HG02759 (cell line): ENCODE measurements around the gene MAD1L1.
"Not testable (repeated sequence)": the region's sequence is repeated elsewhere in the genome, so short reads cannot be mapped to it uniquely, and the experiment has no call there.

ENCODE experiments used
- ATAC-seq: cut with Tn5 transposase; IDR thresholded peaks from one replicate; pipeline ENCODE4 v1.9.1; 2021; ENCODE audit warnings: mild to moderate bottlenecking, moderate library complexity; ENCODE audit not compliant: unreplicated experiment

The MAD1L1 gene

DNA sequence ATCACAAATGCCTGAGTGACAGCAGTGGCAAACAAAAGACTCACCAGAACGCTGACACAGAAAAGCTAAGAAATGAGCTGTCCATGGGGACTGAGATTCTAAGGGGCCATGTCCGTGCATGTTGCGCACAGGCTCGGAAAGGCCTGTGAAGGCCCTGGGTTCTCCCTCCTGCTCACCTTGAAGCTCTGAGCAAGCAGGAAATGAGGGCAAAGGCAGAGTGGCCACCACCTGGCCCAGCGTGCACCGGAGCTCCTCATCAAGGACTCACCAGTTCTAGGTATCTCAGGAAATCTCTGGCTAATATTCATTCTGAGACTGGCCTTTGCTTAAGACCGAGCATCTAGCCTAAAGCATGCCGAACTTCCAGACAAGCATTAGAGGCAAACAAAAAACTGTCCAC, 52.7 kb downstream of the MAD1L1 start:
- no peak for ATAC-seq

- no peak for ATAC-seq
Observed at GRCh38 chr7:2175514-2175913, 57.2 kb downstream of the MAD1L1 start.

- no peak for ATAC-seq
Observed at GRCh38 chr7:2175091-2175490, 57.7 kb downstream of the MAD1L1 start.

GRCh38 chr7:2173189-2173827, 59.4 kb downstream of the MAD1L1 start:
- no peak for ATAC-seq

- no peak for ATAC-seq
Observed at GRCh38 chr7:2172311-2173188, 60.2 kb downstream of the MAD1L1 start.

DNA sequence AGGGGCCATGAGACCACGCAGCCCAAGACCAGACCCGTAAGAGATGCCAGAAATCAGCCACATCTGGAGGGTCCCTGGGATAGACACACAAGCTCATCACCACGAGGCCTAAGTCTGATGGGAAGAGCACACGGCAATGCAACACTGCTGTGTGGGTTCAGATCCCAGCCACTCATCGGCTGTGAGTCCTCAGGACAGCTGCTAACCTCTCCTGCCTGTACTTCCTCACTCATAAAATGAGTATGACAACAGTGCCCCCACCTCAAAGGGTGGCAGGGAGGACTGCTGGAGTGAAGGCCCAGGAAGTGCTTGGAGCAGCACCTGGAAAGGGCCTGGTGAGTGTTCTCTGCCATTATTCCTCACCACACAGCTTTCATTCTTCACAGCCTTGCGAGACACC, 60.9 kb downstream of the MAD1L1 start:
- ATAC-seq: no peak

- no peak for ATAC-seq
Observed at GRCh38 chr7:2170576-2171521, 61.9 kb downstream of the MAD1L1 start.

DNA sequence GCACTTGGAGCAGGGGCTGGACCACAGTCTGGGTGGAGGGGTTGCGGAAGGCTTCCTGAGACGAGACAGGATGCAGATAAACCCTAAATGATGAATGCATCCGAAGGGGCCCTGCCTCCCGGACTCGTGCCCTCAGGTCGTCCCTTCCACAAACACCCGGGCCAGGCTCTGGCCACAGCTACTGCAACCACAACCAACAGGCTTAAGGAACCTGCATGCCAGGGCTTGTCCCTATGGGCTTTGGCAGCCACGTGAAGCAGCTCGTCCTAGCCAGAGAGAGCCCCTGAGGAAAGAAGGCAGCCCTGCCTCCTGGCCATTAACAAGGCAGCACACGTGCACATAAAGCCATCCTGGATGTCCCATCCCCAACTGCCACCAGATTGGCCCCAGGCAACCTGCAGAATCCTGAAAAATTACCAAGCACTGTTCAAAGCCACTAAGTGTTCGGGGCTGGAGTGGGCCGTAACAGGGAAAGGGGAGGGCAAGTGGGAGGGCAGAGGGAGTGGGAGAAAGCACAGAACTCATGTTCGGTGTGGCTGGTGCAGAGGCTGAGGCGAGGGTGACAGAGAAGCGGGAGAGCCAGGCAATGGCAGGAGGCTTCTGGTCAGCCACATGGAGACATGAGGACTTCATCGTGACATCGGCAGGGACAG, 62.7 kb downstream of the MAD1L1 start:
- ATAC-seq: no peak

- ATAC-seq: no peak
Observed at GRCh38 chr7:2168615-2169311, 64.0 kb downstream of the MAD1L1 start.

- no peak for ATAC-seq
Observed at GRCh38 chr7:2166625-2167280, 66.0 kb downstream of the MAD1L1 start.

- ATAC-seq: peak; percentile 90
Observed at GRCh38 chr7:2165610-2166594, 66.8 kb downstream of the MAD1L1 start.

DNA sequence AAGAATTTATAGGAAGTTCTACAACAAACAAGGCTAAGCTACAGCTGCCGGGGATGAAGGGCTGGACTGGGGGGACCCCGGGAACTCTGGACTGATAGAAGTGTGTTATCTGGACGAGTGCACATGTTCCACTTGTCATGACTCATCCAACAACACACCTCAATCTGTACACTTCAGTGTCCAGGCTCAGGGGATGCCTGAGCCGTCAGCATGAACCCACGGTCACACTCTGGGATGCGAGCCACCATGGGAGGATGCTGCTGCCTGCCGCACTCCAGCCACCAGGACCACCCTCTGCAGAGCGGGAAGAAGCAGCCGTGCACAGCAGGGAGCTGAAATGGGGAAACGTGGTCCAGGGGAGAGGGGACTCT, 67.5 kb downstream of the MAD1L1 start:
- no peak for ATAC-seq

DNA sequence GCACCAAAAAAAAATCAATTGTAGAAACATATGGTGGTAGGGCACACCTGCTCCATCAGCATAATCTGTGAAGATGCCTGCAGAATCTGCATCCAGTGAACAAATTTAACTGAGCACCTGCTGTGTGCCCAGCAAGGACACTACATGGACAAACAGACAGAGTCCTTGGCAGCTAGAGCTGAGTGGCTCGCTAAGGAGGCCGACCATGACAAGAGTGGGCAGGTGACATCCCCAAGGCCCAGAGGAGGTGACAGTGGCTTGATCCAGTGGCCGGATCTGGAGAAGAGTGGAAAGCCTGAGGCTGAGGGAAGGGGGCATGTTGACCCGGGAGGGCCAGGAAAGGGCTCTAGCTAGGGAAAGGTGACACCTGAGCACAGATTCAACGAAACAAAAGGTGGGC, 68.1 kb downstream of the MAD1L1 start:
- no peak for ATAC-seq

GRCh38 chr7:2163600-2164555, 68.9 kb downstream of the MAD1L1 start:
- no peak for ATAC-seq

DNA sequence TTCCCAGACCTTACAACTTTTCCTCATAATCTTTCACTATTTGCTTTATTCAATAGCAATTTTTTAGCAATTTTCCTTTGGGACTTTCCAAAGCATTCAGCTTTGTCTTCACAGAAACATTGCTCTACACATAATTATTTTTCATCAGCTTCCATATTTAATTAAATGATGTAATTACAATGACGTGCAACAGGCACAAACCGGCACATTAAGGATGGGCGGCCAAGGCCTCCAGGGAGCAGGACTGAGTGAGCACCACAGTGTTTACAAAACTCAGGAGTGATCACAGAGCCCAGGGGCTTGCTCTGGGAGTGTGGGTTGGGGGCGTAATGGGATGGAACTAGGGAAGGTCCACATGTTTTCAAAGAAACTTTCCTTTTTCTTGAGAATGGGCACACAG, 69.8 kb downstream of the MAD1L1 start:
- no peak for ATAC-seq

DNA sequence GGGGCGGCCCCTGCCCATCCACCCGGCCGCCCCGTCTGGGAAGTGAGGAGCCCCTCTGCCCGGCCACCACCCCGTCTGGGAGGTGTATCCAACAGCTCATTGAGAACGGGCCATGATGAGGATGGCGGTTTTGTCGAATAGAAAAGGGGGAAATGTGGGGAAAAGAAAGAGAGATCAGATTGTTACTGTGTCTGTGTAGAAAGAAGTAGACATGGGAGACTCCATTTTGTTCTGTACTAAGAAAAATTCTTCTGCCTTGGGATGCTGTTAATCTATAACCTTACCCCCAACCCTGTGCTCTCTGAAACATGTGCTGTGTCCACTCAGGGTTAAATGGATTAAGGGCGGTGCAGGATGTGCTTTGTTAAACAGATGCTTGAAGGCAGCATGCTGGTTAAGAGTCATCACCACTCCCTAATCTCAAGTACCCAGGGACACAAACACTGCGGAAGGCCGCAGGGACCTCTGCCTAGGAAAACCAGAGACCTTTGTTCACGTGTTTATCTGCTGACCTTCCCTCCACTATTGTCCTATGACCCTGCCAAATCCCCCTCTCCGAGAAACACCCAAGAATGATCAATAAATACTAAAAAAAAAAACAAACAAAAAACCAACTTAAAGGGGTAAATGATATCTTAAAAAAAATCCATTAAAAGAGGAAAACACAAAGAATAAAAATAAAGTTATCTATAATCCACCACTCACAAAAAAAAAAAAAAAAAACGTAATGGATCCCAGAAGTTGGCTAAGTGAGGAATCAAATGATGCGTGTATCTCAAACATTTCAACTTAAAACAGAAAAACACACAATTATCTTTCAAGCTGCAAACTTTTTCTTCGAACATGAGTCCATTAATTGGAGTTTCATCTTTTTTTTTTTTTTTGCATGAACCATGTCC, 70.5 kb downstream of the MAD1L1 start:
- not testable (repeated sequence) for ATAC-seq
